Stimulated activated CD4-positive, alpha-beta T cell treated with anti-CD3 and anti-CD28 coated beads, Interleukin-12 subunit alpha, Interleukin-12 subunit beta, amount 100 ng/mL, for 48 hours (primary cell): ENCODE measurements around the gene ACAP1.
A peak's percentile ranks its signal among the peaks of the same experiment; 100 is the strongest.
"Not testable (repeated sequence)": the region's sequence is repeated elsewhere in the genome, so short reads cannot be mapped to it uniquely, and the experiment has no call there.

ENCODE experiments used
- DNase-seq, 3 donors: peaks; one replicate each; pipeline ENCODE4 v3.0.0-alpha.2; 2020; ENCODE audit warnings: low read depth in 2 of 3, low spot score in 1 of 3

Gene ACAP1

GRCh38 chr17:7354262-7354843 lies 18.0 kb downstream of the ACAP1 start:
- DNase-seq, result peak in 1 of 3 donors; percentile 26

DNA sequence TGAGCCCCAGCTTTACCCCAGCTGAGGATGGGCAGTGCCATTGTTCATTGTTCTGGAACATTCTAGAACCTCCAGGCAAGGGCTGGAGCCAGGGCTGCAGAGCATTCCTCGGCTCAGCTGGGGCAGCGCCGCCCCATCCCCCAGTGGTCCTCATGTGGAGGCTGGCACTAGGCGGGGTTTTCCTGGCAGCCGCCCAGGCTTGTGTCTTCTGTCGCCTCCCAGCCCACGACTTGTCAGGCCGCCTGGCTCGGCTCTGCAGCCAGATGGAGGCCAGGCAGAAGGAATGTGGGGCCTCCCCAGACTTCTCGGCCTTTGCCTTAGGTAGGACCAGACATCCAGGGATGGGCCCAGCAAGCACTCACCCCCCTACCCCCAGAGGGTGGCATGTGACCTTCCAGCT lies 18.7 kb downstream of the ACAP1 start, which contains the start of gene TMEM95:
TMEM95 (plus strand) TSS at position 104 of the 400 bp plus-strand sequence; CDS start at position 153, 49 bp downstream.
- DNase-seq, result no peak

DNA sequence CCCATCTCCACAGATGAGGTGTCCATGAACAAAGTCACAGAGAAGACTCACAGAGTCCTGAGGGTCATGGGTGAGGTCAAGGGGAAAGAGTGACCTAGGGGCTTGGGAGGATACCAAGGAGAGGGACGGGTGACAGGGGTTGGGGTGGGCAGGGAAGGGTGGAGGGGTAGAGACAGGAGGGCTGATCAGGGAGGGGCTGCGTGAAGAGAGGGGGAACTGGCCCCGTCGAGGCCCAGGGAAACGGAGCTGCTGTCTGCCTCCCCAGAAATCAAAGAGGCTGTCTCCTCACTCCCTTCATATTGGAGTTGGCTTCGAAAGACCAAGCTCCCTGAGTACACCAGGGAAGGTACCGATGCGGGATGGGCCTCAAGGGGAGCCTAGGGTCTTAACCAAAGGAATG lies 19.2 kb downstream of the ACAP1 start:
- DNase-seq, result no peak

DNA sequence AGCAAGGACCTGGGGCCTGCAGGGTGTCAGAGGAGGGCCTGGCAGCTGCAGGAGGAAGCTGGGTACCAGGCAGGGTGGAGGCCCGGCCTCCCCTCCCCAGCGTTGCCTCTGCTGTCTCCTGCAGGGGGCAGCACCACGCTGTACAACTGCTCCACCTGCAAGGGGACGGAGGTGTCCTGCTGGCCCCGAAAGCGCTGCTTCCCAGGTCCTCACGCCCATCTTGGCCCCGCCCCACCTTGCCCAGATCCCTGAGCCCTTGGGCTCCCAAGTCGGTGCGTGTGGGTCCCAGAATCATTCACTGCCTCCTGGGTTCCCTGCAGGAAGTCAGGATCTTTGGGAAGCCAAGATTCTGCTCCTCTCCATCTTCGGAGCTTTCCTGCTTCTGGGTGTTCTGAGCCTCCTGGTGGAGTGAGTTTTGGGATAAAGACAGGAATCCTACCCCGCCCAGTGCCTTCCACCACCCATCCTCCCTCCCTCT lies 19.8 kb downstream of the ACAP1 start:
- DNase-seq, result peak; percentile 75 to 85 (median 79)

DNA sequence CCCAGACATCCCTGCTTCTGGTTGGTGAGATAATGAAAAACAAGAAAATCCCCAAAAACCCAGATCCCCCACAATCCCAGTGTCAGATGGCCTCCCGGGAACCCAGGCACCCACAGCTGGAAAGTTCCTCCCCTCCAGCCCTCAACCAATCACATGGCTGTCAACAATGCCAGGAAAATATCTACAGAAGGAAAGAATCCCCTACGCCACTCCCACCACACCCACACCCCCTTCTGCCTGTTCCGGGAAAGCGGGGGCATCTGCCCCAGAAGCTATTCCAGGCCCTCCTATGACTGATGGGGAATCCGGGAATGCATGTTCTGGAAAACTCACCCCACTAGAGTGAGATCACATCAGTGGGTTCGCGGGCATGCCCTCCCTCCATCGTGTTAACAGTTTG lies 20.4 kb downstream of the ACAP1 start:
- no peak for DNase-seq

DNA sequence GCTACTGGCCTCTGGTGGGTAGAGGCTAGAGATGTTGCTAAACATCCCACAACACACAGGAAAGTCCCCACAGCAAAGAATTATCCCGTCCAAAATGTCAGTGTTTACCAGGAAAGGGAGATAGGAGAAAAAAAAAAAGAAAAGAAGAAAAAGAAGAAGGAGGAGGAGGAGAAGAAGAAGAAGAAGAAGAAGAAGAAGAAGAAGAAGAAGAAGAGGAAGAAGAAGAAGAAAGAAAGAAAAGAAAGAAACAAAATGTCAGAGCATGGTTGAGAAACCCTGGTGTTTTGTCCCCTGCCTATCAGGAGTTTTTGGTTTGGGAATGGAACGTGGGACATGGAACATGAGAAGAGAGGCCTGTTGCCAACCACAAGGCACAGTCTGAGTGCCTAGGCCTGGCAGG lies 21.1 kb downstream of the ACAP1 start:
- DNase-seq, result no peak

- no peak for DNase-seq
Measured at GRCh38 chr17:7361906-7362305, 25.6 kb downstream of the ACAP1 start.

DNA sequence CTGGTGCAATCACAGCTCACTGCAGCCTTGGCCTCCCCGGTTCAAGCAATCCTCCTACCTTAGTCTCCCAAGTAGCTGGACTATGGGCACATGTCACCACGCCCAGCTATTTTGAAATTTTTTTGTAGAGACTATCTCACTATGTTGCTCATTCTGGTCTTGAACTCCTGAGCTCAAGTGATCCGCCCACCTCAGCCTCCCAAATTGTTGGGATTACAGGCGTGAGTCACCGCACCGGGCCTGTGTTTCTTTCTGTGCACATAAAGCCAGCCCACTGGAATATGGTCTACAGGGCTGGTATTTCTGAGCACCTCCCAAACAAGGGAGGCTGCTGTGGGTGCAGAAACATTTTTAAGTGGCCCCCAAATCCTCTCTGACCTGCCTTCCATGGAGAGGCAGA lies 27.0 kb downstream of the ACAP1 start:
- no peak for DNase-seq

DNA sequence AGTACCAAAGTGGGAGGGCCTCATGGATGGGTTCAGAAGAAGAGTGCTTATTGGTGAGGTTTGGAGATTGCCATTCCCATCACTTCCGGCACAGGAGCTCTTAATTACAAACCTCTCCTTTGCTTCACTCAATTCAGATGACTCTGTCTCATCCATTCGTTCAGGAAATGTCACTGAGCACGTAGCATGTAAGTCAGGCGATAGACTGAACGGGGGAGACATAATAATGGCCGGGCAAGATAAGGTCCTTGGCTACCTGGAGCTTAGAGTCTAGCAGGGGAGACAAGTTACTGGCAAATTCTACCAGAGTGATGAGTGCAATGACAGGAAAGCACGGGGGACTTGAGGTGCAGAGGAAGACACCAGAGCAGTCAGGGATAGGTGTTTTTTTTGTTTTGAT lies 29.6 kb downstream of the ACAP1 start:
- not testable (repeated sequence) for DNase-seq

DNA sequence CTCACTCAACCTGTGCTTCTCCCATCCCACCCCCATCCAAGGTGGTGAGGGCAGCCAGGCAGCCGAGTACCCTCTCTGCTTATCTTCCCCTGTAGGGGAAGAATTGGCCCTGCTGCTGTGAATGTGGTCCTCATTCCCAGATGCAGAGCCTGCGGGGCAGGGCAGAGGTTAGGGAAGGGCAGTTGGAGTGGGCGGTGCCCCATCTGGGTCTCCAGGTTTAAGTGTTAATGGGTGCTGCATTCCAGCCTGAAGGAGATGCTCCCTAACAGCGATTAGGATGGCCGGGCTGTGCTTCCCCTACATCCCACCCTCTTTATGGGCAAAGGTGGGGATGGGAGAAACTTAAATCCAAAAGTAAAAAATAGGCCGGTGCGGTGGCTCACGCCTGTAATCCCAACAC lies 30.8 kb downstream of the ACAP1 start:
- DNase-seq, result no peak

DNA sequence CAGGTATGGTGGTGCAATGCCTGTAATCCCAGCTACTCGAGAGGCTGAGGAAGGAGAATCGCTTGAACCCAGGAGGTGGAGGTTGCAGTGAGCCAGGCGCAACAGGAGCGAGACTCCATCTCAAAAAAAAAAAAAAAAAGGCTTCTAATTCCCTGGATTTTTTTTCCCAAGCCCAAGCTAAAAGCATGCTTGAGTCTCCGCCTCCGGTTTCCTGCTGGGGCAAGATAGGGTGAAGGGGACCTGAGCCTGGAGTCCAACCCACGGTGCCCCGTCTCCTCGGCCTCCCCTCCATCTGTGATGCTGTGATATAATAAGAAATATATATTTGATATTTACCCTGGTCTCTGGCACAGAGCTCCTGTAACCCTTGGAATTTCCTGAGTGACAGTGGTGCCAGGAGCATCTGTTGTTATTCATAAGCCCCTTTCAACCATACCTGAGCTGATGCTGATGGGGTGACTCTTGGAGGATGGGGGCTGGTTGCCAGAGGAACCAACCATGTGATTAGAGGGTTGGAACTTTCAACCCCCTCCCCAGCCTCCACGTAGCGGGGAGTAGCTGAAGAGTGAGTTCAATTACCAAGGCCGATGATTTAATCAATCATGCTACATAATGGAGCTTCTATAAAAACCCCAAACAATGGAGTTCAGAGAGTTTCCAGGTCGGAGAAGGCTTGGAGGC lies 31.7 kb downstream of the ACAP1 start:
- DNase-seq, result no peak

DNA sequence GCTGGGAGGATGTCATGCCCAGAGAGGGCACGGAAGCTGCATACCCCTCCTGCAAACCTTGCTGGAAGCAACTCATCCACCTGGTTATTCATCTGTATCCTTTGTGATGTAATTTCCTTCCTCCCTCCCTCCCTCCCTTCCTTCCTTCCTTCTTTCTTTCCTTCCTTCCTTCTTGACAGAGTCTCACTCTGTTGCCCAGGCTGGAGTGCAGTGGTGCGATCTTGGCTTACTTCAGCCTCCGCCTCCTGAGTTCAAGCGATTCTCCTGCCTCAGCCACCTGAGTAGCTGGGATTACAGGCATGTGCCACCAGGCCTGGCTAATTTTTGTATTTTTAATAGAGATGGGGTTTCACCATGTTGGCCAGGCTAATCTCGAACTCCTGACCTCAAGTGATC lies 32.3 kb downstream of the ACAP1 start:
- DNase-seq, result not testable (repeated sequence)

GRCh38 chr17:7369825-7370224 lies 33.5 kb downstream of the ACAP1 start:
- no peak for DNase-seq

DNA sequence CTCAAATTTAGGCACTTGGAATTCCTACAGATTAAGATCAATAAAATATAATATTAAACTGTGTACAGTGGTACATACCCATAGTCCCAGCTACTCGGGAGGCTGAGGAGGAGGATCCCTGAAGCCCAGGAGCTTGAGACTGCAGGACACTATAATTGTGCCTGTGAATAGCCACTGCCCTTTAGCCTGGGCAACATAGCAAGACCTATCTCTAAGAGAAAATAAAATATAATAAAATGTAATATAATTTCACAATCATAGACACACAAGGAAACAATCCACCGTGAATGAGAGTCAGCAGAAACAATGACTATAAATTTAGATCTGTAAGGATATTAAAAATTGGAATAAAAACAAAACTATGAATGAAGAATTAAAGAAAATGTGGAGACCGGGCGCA lies 34.5 kb downstream of the ACAP1 start:
- DNase-seq, result no peak

DNA sequence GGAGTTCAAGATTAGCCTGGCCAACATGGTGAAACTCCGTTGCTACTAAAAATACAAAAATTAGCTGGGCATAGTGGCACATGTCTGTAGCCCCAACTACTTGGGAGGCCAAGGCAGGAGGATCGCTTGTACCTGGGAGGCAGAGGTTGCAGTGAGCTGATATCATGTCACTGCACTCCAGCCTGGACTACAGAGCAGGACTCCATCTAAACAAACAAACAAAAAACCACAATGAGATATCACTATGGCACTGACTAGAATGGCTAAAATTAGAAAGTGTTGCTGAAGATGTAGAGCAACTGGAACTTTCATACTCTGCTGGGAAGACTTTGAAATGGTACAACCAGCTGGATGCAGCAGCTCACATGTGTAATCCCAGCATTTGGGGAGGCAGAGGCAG lies 38.0 kb downstream of the ACAP1 start:
- DNase-seq, result no peak

DNA sequence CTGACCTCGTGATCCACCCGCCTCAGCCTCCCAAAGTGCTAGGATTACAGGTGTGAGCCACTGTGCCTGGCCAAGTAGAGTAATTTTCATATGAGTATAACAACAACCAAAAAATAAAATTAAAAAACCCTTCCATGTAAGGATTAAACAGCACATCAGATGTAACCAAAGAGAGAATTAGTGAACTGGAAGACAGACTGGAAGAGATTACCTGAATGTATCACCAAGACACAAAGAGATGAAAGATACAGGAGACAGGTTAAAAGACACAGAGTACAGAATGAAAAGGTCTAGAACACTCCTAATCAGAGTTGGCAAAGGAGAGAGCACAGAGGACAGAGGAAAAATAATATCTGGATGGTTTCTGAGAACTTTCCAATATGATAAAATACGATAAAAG lies 42.8 kb downstream of the ACAP1 start:
- DNase-seq, result no peak

GRCh38 chr17:7380321-7380720 lies 44.0 kb downstream of the ACAP1 start:
- DNase-seq, result no peak

GRCh38 chr17:7380855-7381683 lies 44.7 kb downstream of the ACAP1 start, which contains the start of gene TNK1:
Gene TNK1 (plus strand): TSS chr17:7381089. CDS start chr17:7382927, 1,838 bp downstream.
- no peak for DNase-seq

DNA sequence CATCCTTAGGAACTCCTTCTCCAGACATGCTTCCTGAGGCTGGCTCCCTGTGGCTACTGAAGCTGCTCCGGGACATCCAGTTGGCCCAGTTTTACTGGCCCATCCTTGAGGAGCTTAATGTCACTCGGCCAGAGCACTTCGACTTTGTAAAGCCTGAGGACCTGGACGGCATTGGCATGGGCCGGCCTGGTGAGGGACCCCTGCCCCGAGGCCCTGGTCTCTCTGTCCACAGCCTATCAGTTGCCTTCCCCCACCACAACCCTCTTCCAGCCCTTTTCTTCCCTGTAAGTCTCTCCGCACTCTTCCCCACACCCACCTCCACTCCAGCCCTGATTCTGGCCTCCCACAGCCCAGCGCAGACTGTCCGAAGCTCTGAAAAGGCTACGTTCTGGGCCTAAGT lies 46.6 kb downstream of the ACAP1 start:
- DNase-seq, result no peak

DNA sequence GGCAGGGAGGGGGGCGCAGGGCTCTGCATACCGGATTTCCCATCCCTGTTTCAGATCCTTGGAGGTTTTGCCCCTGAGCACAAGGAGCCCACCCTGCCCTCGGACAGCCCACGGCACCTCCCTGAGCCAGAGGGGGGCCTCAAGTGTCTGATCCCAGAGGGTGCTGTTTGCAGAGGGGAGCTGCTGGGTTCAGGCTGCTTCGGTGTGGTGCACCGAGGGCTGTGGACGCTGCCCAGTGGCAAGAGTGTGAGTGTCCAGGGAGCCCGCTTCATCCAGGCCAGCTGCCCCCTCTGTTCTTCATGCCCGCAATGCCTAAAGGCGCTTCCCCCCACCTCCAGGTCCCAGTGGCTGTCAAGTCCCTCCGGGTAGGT lies 47.0 kb downstream of the ACAP1 start:
- no peak for DNase-seq

GRCh38 chr17:7383742-7384488 lies 47.6 kb downstream of the ACAP1 start:
- peak; percentile 43 to 68 (median 66) for DNase-seq
